ENCODE measurements around the gene TLK2. TPM values are rescaled to one million over a fixed set of nuclear protein-coding genes. Genes with fewer than 3 reads are reported as not detected.
"Not testable (repeated sequence)": the region's sequence is repeated elsewhere in the genome, so short reads cannot be mapped to it uniquely, and the experiment has no call there.

The TLK2 gene
- total and polyA plus RNA-seq, 5 donors, result 14.6 to 29.1 (median 27.1) TPM

DNA sequence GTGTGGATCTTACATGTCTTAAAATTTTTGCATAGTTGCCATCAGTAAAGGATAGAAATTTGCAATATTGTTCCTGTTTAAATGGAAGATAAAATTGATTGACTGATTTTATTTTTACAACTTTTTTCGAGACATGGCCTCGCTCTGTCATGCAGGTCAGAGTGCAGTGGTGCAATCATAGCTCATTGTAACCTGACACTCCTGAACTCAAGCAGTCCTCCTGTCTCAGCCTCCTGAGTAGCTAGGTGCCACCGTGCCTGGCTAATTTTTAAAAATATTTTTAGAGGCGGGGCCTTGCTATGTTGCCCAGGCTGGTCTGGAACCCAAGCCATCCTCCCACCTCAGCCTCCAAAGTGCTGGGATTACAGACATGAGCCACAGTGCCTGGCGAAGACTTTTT lies 42.7 kb downstream of the TLK2 start:
- H3K4me1 ChIP-seq (ENCODE audit: control insufficient read depth, insufficient read depth, low read length); intact Hi-C loops (cut with DNase I); H3K4me3 ChIP-seq (ENCODE audit: low read length); H3K9me3 ChIP-seq (ENCODE audit: control insufficient read depth, low read length); DNase-seq; ATAC-seq; H3K27me3 ChIP-seq (ENCODE audit: control insufficient read depth, insufficient read depth); H3K27ac ChIP-seq (ENCODE audit: low read length): not testable (repeated sequence)
- WGBS, result 94% methylated on average over 5 of the region's 5 CpGs

GRCh38 chr17:62524077-62524476 lies 45.5 kb downstream of the TLK2 start:
- H3K9me3 ChIP-seq (ENCODE audit: control insufficient read depth, low read length); H3K4me1 ChIP-seq (ENCODE audit: control insufficient read depth, insufficient read depth, low read length); H3K4me3 ChIP-seq (ENCODE audit: low read length); H3K27ac ChIP-seq (ENCODE audit: low read length); DNase-seq; intact Hi-C loops (cut with DNase I); ATAC-seq; H3K27me3 ChIP-seq (ENCODE audit: control insufficient read depth, insufficient read depth): not testable (repeated sequence)
- 67% methylated on average over 6 of the region's 6 CpGs for WGBS

- H3K27me3 ChIP-seq (ENCODE audit: control insufficient read depth, insufficient read depth); intact Hi-C loops (cut with DNase I); H3K4me3 ChIP-seq (ENCODE audit: low read length); ATAC-seq; H3K9me3 ChIP-seq (ENCODE audit: control insufficient read depth, low read length); DNase-seq; H3K4me1 ChIP-seq (ENCODE audit: control insufficient read depth, insufficient read depth, low read length); H3K27ac ChIP-seq (ENCODE audit: low read length): not testable (repeated sequence)
- 91% methylated on average over 6 of the region's 6 CpGs for WGBS
These were observed 46.7 kb downstream of the TLK2 start for GRCh38 chr17:62525317-62525716.

DNA sequence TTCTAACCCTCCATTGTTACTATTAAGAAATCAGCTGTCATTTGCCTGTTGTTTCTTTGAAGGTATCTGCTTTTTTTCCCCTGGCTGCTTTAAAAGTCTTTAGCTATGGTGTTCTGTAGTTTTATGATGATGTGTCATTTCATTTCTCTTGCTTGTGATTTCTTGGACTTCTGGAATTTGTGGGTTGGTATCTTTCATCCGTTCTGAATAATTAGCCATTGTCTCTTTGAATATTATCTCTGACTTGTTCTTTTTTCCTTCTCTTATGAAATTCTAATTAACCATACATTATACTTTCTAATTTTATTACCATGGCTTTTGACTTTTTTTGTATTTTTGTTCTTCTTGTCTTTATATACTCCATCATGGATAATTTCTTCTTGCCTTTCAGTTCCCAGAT lies 52.3 kb downstream of the TLK2 start:
- H3K4me3 ChIP-seq (ENCODE audit: low read length); H3K27ac ChIP-seq (ENCODE audit: low read length); H3K27me3 ChIP-seq (ENCODE audit: control insufficient read depth, insufficient read depth); intact Hi-C loops (cut with DNase I); H3K4me1 ChIP-seq (ENCODE audit: control insufficient read depth, insufficient read depth, low read length); H3K9me3 ChIP-seq (ENCODE audit: control insufficient read depth, low read length); ATAC-seq; DNase-seq: not testable (repeated sequence)
- WGBS, result 80% methylated on average over 1 of the region's 1 CpG

DNA sequence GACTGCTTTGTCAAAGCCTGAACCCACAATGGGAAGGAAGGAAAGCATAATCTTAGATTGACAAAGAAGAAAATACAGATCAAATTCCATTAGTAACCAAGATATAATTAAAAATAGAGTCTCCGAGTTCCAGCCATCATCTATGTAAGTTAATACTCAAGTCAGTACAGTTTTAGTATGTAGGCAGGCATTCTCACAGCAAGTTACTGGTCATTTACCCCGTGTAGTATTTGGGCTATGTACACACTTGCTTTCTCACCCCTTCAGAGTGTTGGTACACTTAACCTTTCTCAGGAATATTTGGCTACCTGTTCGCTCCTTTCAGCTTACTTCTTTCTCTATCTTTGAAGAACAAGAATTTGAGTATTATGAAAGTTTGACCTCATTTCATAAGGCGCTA lies 57.9 kb downstream of the TLK2 start:
- ATAC-seq; H3K4me1 ChIP-seq (ENCODE audit: control insufficient read depth, insufficient read depth, low read length); H3K4me3 ChIP-seq (ENCODE audit: low read length); intact Hi-C loops (cut with DNase I); H3K27me3 ChIP-seq (ENCODE audit: control insufficient read depth, insufficient read depth); H3K27ac ChIP-seq (ENCODE audit: low read length); DNase-seq; H3K9me3 ChIP-seq (ENCODE audit: control insufficient read depth, low read length): not testable (repeated sequence)
- 93% methylated on average over 3 of the region's 4 CpGs for WGBS

GRCh38 chr17:62541073-62541472 lies 62.4 kb downstream of the TLK2 start:
- H3K27me3 ChIP-seq (ENCODE audit: control insufficient read depth, insufficient read depth); H3K27ac ChIP-seq (ENCODE audit: low read length); intact Hi-C loops (cut with DNase I); H3K4me3 ChIP-seq (ENCODE audit: low read length); H3K9me3 ChIP-seq (ENCODE audit: control insufficient read depth, low read length); ATAC-seq; DNase-seq; H3K4me1 ChIP-seq (ENCODE audit: control insufficient read depth, insufficient read depth, low read length): not testable (repeated sequence)
- 93% methylated on average over 4 of the region's 4 CpGs for WGBS

DNA sequence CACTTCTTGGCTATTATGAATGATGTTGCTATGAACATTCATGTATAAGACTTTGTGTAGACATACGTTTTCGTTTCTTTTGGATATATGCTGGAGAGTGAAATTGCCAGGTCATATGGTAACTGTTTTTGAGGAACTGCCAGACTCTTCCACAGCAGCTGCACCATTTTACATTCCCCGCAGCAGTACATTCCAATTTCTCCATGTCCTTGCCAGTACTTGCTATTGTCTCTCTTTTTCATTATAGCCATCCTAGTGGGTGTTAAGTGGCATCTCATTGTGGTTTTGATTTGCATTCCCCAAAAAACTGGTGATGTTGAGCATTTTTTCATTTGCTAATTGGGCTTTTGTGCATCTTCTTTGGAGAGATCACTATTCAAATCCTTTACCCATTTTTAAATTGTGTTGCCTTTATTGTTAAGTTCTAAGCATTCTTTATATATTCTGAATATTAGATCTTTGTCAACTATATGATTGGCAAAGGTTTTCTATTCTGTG lies 64.7 kb downstream of the TLK2 start:
- intact Hi-C loops (cut with DNase I); ATAC-seq; H3K27me3 ChIP-seq (ENCODE audit: control insufficient read depth, insufficient read depth); H3K4me3 ChIP-seq (ENCODE audit: low read length); DNase-seq; H3K4me1 ChIP-seq (ENCODE audit: control insufficient read depth, insufficient read depth, low read length); H3K27ac ChIP-seq (ENCODE audit: low read length); H3K9me3 ChIP-seq (ENCODE audit: control insufficient read depth, low read length): not testable (repeated sequence)
- 82% methylated on average over 3 of the region's 3 CpGs for WGBS

DNA sequence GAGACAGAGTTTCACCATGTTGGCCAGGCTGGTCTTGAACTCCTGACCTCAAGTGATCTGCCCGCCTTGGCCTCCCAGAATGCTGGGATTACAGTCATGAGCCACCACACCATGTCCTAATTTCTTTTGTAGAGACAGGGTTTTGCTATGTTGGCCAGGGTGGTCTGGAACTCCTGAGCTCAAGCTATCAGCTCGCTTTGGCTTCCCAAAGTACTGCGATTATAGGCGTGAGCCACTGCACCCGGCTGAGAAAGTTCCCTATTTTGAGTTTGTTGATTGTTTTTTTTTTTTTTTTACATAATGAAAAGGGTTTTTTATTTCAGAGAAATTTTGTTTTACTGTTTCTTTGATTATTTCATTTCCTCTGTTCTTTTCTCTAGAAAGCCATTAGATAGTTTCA lies 67.4 kb downstream of the TLK2 start:
- H3K4me1 ChIP-seq (ENCODE audit: control insufficient read depth, insufficient read depth, low read length); DNase-seq; H3K27me3 ChIP-seq (ENCODE audit: control insufficient read depth, insufficient read depth); H3K4me3 ChIP-seq (ENCODE audit: low read length); H3K9me3 ChIP-seq (ENCODE audit: control insufficient read depth, low read length); intact Hi-C loops (cut with DNase I); H3K27ac ChIP-seq (ENCODE audit: low read length): not testable (repeated sequence)
- WGBS, result 79% methylated on average over 5 of the region's 5 CpGs
- peak in 1 of 2 donors; percentile 26 for ATAC-seq

DNA sequence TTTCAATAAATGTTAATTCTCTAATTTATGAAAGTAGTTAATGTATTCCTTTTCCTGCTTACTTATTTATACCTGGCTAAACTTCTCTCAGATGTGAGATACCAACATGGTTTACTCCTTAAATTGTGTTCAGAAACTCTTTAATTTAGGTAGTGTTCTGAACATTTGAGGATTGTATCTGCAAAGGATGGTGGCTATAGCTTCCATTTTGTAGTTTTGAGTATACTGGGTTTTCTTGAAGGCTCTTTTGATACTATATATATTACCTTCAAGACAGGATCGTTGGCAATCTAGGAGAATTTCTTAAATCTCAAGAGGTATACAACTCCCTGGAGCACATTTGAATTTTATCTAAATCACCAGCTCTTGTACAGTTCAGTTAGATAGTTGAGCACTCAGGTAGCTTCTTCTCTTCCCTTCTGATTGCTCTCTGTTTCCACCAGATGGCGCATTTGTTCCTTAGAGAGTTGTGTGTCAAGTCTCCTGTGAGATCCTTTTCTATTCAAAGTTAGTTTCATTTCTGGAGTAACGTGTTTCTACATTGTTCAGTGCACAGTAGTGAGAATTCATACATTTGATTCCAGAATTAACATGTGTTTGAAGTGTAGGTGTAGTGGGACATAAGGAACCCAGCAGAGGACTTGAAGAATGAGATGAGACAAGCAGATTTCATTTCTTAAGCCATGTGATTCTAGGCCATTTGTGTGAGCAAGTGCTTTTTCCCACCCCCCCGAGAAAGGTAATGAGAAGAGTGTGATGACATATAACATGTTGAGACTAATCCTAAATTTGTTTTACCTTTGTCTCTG lies 74.4 kb downstream of the TLK2 start:
- DNase-seq; H3K27me3 ChIP-seq (ENCODE audit: control insufficient read depth, insufficient read depth); H3K4me3 ChIP-seq (ENCODE audit: low read length); H3K27ac ChIP-seq (ENCODE audit: low read length); H3K9me3 ChIP-seq (ENCODE audit: control insufficient read depth, low read length); H3K4me1 ChIP-seq (ENCODE audit: control insufficient read depth, insufficient read depth, low read length); intact Hi-C loops (cut with DNase I): not testable (repeated sequence)
- peak; percentile 82 to 84 for ATAC-seq
- 14% methylated on average over 4 of the region's 4 CpGs for WGBS

- DNase-seq; H3K4me1 ChIP-seq (ENCODE audit: control insufficient read depth, insufficient read depth, low read length); intact Hi-C loops (cut with DNase I); H3K27ac ChIP-seq (ENCODE audit: low read length); H3K27me3 ChIP-seq (ENCODE audit: control insufficient read depth, insufficient read depth); ATAC-seq; H3K9me3 ChIP-seq (ENCODE audit: control insufficient read depth, low read length); H3K4me3 ChIP-seq (ENCODE audit: low read length): not testable (repeated sequence)
- 87% methylated on average over 5 of the region's 5 CpGs for WGBS
These were observed 78.9 kb downstream of the TLK2 start for GRCh38 chr17:62557532-62557931.

DNA sequence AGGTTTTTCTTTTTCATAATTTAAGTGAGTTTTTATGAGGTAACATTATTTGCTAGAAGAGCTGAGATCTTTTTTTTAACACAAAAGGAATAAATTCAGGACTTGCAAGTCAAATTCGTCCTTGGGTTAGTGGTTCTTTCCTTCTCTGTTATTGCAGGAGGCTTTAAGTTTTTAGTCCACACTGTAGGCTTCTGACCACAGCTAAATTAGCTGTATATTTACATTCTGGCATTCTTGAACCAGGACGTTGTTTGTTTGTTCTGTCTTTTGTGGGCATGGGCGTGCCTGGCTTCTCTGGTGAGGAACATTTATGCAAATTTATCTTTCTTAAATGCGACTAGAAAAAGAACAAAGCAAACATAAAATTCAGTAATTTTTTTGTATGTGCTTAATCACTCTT lies 80.3 kb downstream of the TLK2 start:
- H3K4me3 ChIP-seq (ENCODE audit: low read length); H3K27ac ChIP-seq (ENCODE audit: low read length); H3K9me3 ChIP-seq (ENCODE audit: control insufficient read depth, low read length); H3K27me3 ChIP-seq (ENCODE audit: control insufficient read depth, insufficient read depth); intact Hi-C loops (cut with DNase I); ATAC-seq; H3K4me1 ChIP-seq (ENCODE audit: control insufficient read depth, insufficient read depth, low read length); DNase-seq: not testable (repeated sequence)
- whole genome bisulfite sequencing, result 80% methylated on average over 4 of the region's 4 CpGs

Measured in right cardiac atrium (tissue), 5 donors.